Measurements from ENCODE around the gene LTBP1. TPM values are rescaled to one million over a fixed set of nuclear protein-coding genes. Genes with fewer than 3 reads are reported as not detected.

The LTBP1 gene
- total and polyA plus RNA-seq, 2 experiments from 2014 or later = 15.7 to 49.8 TPM

DNA sequence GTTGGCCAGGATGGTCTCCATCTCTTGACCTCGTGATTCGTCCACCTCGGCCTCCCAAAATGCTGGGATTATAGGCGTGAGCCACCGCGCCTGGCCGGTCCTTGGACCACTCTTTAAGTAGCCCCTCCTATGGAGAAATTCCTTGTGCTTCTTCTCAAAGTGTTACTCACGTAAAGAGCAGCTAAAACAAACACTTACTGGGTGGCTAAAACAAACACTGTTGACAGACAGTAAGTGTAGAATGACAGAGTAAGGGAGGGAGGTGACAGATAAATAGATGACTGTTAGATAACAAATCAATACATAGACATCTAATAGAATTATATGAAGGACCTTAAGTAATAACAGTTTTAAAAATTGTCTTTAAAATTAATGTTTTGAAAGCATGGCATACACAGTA, 488.8 kb downstream of the LTBP1 start:
- no peaks in the 10 kb centered on the region for H3K36me3 Mint-ChIP-seq (ENCODE audit: low read depth)
- no peak overlapping the region for H3K4me2 ChIP-seq
- H4K20me1 ChIP-seq (replicated peaks; ENCODE audit: insufficient read depth) = no peaks in the 10 kb centered on the region
- no peak overlapping the region for H3K4me3 ChIP-seq
- no peaks in the 10 kb centered on the region for H3K36me3 ChIP-seq (ENCODE audit: insufficient read depth)
- TF ChIP-seq ZNF331 (CRISPR knock-in tag; IDR thresholded peaks at IDR 0.05; ENCODE audit: low read depth) (no peak), NANOG (IDR thresholded peaks at IDR 0.05; ENCODE audit: borderline replicate concordance) (no peak), CREB1 (CRISPR knock-in tag; IDR thresholded peaks at IDR 0.05; ENCODE audit: low read depth) (no peak), JUNB (IDR thresholded peaks at IDR 0.05; ENCODE audit: unreplicated experiment) (no peak), EZH2 (IDR thresholded peaks at IDR 0.05; ENCODE audit: low read depth, unreplicated experiment) (no peak), ZNF114 (CRISPR knock-in tag; IDR thresholded peaks at IDR 0.05) (no peak), EZH2phosphoT487 (IDR thresholded peaks at IDR 0.05; ENCODE audit: unreplicated experiment) (no peak), POLR2AphosphoS5 (IDR thresholded peaks at IDR 0.05; ENCODE audit: low read depth) (no peak)
- TF ChIP-seq, protein P1, sequence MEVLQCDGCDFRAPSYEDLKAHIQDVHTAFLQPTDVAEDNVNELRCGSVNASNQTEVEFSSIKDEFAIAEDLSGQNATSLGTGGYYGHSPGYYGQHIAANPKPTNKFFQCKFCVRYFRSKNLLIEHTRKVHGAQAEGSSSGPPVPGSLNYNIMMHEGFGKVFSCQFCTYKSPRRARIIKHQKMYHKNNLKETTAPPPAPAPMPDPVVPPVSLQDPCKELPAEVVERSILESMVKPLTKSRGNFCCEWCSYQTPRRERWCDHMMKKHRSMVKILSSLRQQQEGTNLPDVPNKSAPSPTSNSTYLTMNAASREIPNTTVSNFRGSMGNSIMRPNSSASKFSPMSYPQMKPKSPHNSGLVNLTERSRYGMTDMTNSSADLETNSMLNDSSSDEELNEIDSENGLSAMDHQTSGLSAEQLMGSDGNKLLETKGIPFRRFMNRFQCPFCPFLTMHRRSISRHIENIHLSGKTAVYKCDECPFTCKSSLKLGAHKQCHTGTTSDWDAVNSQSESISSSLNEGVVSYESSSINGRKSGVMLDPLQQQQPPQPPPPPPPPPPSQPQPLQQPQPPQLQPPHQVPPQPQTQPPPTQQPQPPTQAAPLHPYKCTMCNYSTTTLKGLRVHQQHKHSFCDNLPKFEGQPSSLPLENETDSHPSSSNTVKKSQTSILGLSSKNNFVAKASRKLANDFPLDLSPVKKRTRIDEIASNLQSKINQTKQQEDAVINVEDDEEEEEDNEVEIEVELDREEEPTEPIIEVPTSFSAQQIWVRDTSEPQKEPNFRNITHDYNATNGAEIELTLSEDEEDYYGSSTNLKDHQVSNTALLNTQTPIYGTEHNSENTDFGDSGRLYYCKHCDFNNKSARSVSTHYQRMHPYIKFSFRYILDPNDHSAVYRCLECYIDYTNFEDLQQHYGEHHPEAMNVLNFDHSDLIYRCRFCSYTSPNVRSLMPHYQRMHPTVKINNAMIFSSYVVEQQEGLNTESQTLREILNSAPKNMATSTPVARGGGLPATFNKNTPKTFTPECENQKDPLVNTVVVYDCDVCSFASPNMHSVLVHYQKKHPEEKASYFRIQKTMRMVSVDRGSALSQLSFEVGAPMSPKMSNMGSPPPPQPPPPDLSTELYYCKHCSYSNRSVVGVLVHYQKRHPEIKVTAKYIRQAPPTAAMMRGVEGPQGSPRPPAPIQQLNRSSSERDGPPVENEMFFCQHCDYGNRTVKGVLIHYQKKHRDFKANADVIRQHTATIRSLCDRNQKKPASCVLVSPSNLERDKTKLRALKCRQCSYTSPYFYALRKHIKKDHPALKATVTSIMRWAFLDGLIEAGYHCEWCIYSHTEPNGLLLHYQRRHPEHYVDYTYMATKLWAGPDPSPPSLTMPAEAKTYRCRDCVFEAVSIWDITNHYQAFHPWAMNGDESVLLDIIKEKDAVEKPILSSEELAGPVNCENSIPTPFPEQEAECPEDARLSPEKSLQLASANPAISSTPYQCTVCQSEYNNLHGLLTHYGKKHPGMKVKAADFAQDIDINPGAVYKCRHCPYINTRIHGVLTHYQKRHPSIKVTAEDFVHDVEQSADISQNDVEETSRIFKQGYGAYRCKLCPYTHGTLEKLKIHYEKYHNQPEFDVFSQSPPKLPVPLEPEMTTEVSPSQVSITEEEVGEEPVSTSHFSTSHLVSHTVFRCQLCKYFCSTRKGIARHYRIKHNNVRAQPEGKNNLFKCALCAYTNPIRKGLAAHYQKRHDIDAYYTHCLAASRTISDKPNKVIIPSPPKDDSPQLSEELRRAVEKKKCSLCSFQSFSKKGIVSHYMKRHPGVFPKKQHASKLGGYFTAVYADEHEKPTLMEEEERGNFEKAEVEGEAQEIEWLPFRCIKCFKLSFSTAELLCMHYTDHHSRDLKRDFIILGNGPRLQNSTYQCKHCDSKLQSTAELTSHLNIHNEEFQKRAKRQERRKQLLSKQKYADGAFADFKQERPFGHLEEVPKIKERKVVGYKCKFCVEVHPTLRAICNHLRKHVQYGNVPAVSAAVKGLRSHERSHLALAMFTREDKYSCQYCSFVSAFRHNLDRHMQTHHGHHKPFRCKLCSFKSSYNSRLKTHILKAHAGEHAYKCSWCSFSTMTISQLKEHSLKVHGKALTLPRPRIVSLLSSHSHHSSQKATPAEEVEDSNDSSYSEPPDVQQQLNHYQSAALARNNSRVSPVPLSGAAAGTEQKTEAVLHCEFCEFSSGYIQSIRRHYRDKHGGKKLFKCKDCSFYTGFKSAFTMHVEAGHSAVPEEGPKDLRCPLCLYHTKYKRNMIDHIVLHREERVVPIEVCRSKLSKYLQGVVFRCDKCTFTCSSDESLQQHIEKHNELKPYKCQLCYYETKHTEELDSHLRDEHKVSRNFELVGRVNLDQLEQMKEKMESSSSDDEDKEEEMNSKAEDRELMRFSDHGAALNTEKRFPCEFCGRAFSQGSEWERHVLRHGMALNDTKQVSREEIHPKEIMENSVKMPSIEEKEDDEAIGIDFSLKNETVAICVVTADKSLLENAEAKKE (CRISPR knock-in tag; IDR thresholded peaks at IDR 0.05) = no peak
- TF ChIP-seq, protein P2, sequence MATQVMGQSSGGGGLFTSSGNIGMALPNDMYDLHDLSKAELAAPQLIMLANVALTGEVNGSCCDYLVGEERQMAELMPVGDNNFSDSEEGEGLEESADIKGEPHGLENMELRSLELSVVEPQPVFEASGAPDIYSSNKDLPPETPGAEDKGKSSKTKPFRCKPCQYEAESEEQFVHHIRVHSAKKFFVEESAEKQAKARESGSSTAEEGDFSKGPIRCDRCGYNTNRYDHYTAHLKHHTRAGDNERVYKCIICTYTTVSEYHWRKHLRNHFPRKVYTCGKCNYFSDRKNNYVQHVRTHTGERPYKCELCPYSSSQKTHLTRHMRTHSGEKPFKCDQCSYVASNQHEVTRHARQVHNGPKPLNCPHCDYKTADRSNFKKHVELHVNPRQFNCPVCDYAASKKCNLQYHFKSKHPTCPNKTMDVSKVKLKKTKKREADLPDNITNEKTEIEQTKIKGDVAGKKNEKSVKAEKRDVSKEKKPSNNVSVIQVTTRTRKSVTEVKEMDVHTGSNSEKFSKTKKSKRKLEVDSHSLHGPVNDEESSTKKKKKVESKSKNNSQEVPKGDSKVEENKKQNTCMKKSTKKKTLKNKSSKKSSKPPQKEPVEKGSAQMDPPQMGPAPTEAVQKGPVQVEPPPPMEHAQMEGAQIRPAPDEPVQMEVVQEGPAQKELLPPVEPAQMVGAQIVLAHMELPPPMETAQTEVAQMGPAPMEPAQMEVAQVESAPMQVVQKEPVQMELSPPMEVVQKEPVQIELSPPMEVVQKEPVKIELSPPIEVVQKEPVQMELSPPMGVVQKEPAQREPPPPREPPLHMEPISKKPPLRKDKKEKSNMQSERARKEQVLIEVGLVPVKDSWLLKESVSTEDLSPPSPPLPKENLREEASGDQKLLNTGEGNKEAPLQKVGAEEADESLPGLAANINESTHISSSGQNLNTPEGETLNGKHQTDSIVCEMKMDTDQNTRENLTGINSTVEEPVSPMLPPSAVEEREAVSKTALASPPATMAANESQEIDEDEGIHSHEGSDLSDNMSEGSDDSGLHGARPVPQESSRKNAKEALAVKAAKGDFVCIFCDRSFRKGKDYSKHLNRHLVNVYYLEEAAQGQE (IDR thresholded peaks at IDR 0.05; ENCODE audit: unreplicated experiment) = no peak
- no peak overlapping the region for H3K27ac Mint-ChIP-seq
- H3K4me1 Mint-ChIP-seq = peaks cover 4% of the 10 kb centered on the region
- ATAC-seq (no peak), DNase-seq (ENCODE audit: low spot score) (no peak)
- no peaks in the 10 kb centered on the region for H3K9me3 Mint-ChIP-seq
- no peaks in the 10 kb centered on the region for H3K4me1 ChIP-seq (ENCODE audit: insufficient read depth)
- no peaks in the 10 kb centered on the region for H3K79me2 ChIP-seq (replicated peaks; ENCODE audit: insufficient read depth)
- no peaks in the 10 kb centered on the region for H3F3A ChIP-seq (replicated peaks; ENCODE audit: low read depth)
- H3K27ac ChIP-seq (ENCODE audit: low read depth) = no peak overlapping the region
- no peaks in the 10 kb centered on the region for H3K27me3 Mint-ChIP-seq (ENCODE audit: insufficient read depth, low read depth, poor library complexity)
- H2AFZ ChIP-seq = no peak overlapping the region
- H3K9me2 ChIP-seq (ENCODE audit: insufficient read depth) = no peaks in the 10 kb centered on the region
- H3K4me3 Mint-ChIP-seq = no peak overlapping the region
- no peaks in the 10 kb centered on the region for H3K27me3 ChIP-seq (ENCODE audit: insufficient read depth)

Measured in GM23338 (cell line).